Activated T-helper 2 cell treated with anti-CD3 and anti-CD28 coated beads, Interferon-gamma antibody, Interleukin-2, Interleukin-4, amounts not matched to agents 10 μg/mL and 5 μg/mL and 100 μg/mL, durations not matched to agents 14 hours and 24 hours and 36 hours (primary cell): ENCODE measurements around the gene ZC3H15. TPM values are rescaled to one million over a fixed set of nuclear protein-coding genes. Genes with fewer than 3 reads are reported as not detected.

Experiments used
- total RNA-seq: library from RNA; stranded (reverse); gene quantifications from 2 replicates; pipeline ENCODE4 v1.2.3, GENCODE V29; 2022

ZC3H15 gene
- total RNA-seq, 1 donor from 2014 or later, result 93.6 TPM

Other genes starting within 250 kb of the ZC3H15 start
- gene ITGAV, start 103.8 kb downstream of the ZC3H15 start, total RNA-seq, result 9.8 and 10.6 TPM in 2 replicates
- gene FAM171B, start 207.8 kb downstream of the ZC3H15 start, total RNA-seq, result 0.43 and 0.48 TPM in 2 replicates